Nephron progenitor cell (in vitro differentiated cells): ENCODE measurements around the gene FAM43A.
A peak's percentile ranks its signal among the peaks of the same experiment; 100 is the strongest.

Source experiments
- DNase-seq: peaks from one replicate; pipeline ENCODE4 v3.0.0; 2021
- H3K27ac Mint-ChIP-seq: 2 replicates; pipeline ENCODE4 v1.8.0; 2021; ENCODE audit warnings: mild to moderate bottlenecking, moderate library complexity, mixed read lengths
- H3K27me3 Mint-ChIP-seq: 2 replicates; pipeline ENCODE4 v1.8.0; 2021; ENCODE audit warnings: mild to moderate bottlenecking, low read depth, mixed read lengths; ENCODE audit not compliant: poor library complexity
- H3K36me3 Mint-ChIP-seq: 2 replicates; pipeline ENCODE4 v1.8.0; 2021; ENCODE audit warnings: low read depth, mixed read lengths
- H3K4me1 Mint-ChIP-seq: 2 replicates; pipeline ENCODE4 v1.8.0; 2021; ENCODE audit warnings: mixed read lengths
- H3K4me3 Mint-ChIP-seq: 2 replicates; pipeline ENCODE4 v1.8.0; 2021; ENCODE audit warnings: mild to moderate bottlenecking, moderate library complexity, mixed read lengths
- H3K9me3 Mint-ChIP-seq: 2 replicates; pipeline ENCODE4 v1.8.0; 2021; ENCODE audit warnings: mild to moderate bottlenecking, moderate library complexity, mixed read lengths
- TF ChIP-seq, protein P1 (sequence below): fragments of 200-600 bp; sonication (generic); IDR thresholded peaks from 2 replicates; pipeline ENCODE4 v1.5.0; 2021; ENCODE audit warnings: antibody characterized with exemption

FAM43A gene

DNA sequence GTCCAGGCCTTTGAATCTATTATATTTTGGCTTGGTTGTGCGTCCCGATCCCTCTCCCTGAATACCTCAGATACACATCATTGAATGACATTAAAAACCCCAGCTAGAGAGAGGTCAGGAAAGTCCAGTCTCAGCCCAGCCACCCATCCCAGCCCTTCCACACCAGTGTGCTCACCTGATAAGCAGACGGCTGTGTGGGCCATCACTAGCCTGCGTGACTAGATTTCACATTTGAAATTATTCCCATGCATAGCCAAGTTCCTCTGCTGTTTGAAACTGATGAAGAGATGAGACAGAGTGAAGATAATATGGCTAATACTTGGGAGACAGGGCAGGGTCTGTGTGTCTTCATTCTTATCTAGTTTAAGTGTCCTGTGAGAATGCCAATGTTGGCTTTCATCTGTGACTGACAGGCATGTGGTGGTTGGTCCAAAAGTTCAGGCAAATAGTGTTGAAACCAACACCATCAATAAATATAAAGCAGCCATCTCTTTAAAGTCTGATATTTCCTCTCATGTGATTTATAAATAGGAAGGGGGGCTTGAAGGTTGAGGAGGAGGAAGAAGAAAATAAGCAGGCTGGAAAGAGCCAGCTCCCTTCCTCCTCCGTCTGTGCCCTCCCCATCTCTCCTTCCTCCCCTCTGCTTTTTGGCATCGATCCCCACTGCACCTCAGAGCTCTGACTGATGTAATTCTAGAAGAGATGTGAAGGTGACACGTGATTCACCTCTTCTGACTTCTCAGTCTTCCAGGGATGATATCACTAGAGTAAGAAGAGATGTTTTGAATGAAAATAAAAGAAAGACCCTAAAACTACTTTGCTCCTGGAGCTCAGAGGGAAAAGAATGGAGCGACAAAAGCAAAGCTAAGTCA lies 5.1 kb downstream of the FAM43A start:
- H3K27me3 Mint-ChIP-seq = peaks cover 20% of the 10 kb centered on the region
- TF ChIP-seq, protein P1, sequence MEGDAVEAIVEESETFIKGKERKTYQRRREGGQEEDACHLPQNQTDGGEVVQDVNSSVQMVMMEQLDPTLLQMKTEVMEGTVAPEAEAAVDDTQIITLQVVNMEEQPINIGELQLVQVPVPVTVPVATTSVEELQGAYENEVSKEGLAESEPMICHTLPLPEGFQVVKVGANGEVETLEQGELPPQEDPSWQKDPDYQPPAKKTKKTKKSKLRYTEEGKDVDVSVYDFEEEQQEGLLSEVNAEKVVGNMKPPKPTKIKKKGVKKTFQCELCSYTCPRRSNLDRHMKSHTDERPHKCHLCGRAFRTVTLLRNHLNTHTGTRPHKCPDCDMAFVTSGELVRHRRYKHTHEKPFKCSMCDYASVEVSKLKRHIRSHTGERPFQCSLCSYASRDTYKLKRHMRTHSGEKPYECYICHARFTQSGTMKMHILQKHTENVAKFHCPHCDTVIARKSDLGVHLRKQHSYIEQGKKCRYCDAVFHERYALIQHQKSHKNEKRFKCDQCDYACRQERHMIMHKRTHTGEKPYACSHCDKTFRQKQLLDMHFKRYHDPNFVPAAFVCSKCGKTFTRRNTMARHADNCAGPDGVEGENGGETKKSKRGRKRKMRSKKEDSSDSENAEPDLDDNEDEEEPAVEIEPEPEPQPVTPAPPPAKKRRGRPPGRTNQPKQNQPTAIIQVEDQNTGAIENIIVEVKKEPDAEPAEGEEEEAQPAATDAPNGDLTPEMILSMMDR = no peak
- no peaks in the 10 kb centered on the region for H3K36me3 Mint-ChIP-seq
- peak overlapping the region; percentile 12 for H3K27ac Mint-ChIP-seq
- no peaks in the 10 kb centered on the region for H3K9me3 Mint-ChIP-seq
- peak overlapping the region; percentile 28 for H3K4me3 Mint-ChIP-seq
- H3K4me1 Mint-ChIP-seq = peaks cover 63% of the 10 kb centered on the region
- DNase-seq = no peak

DNA sequence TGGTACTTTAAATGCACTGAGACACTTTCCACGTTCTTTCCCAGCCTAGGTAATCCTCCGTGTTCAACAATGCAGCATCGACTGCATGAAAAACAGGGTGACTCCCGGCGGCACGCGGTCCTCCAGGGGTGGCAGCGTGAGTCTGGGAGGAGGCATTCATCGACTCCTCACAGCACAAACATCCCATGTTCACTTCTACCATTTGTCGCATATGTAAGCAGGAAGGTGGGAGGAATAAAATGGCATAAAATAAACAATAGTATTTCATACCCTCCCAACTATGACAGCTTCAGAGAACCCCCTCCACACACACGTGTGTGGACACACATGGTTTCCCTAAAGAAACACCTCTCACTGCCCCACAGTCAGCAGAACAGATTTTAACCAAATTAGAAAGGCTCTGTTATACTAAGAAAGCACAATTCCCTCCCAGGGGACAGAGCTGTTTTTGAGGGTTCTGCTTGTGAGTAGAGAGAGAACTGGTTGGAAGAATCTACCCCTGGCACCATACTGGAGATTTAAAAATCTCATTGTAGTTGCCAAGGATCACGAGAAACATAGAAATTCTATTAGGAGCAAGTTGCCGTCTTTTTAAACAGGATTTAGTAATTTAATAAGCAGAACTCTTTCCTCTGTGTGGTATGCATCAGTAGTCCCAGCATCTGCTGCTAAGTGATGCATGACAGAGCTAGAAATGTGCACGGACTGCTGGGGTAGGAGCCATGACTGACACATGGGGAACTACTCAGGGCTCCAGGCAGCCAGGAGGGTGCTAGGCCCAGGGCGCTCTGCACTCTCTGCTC lies 6.0 kb downstream of the FAM43A start:
- DNase-seq = peak; percentile 30
- Mint-ChIP-seq H3K4me3 (peak overlapping the region; percentile 28), H3K4me1 (peaks cover 58% of the 10 kb centered on the region), H3K27ac (peak overlapping the region; percentile 12), H3K27me3 (peaks cover 13% of the 10 kb centered on the region), H3K9me3 (no peaks in the 10 kb centered on the region), H3K36me3 (no peaks in the 10 kb centered on the region)
- TF ChIP-seq, protein P1 = no peak

DNA sequence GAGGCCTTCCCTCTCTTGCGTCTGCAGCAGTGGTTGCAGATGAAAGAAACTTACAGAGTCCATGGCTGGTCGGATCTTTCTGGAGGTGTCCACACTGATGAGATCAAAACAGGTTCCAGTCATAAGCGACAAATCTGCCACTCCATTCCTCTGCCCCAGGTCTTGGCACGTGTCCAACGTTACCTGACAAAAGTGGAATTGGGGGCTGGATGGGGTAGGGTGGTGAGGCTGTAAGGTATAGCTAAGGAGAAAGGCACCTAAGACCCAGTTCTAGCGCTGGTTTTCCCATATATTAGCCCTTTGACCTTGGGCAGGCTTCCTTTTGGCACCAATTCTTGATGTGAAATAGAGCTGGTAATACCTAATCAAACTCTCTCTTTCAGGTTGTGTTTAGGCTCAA lies 11.0 kb downstream of the FAM43A start:
- H3K9me3 Mint-ChIP-seq = peaks cover 22% of the 10 kb centered on the region
- peaks cover 26% of the 10 kb centered on the region for H3K4me1 Mint-ChIP-seq
- no peak overlapping the region for H3K27ac Mint-ChIP-seq
- TF ChIP-seq, protein P1 = no peak
- no peak for DNase-seq
- no peaks in the 10 kb centered on the region for H3K36me3 Mint-ChIP-seq
- H3K27me3 Mint-ChIP-seq = peaks cover 10% of the 10 kb centered on the region
- no peak overlapping the region for H3K4me3 Mint-ChIP-seq

DNA sequence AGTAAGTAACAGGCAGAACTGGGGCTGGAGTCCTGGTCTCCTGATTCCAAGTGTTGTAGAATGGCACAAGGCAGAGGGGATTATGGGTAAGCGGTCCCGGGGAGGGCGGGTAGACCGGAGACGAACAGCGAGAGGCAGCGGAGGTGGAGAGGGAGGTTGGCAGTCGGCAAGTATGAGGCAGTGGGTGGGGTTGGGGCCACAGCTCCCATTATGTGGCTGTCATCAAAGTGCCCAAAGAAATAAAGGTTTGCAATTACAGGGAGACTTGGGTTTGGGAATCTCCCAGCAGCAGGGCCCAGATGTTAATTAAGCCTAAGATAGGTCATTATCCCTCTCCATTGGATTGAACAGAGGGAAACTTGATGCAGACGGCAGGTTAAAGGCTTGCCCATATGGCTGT lies 16.9 kb downstream of the FAM43A start:
- TF ChIP-seq, protein P1 = no peak
- H3K27me3 Mint-ChIP-seq = peaks cover 6% of the 10 kb centered on the region
- H3K4me3 Mint-ChIP-seq = no peak overlapping the region

DNA sequence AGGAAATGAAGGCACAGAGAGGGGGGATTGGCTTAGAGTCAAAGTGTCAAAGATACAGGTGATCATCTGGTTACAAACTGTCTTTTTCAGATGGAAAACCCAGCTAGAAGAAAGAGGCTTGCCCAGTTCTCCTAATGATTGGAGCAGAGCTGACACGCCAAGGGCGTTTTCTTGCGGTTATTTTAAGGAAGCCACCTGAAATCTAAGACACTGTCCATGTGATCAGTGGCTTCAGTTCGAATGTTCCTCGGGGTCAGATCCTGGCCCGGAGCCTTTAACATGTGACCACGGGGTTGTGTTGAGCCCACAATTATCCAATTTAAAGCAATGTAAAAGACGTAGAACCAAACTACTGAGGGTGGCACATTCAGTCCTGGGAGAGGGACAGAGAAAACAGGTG lies 19.5 kb downstream of the FAM43A start:
- TF ChIP-seq, protein P1 = no peak
- H3K27ac Mint-ChIP-seq = no peak overlapping the region
- no peaks in the 10 kb centered on the region for H3K36me3 Mint-ChIP-seq
- H3K27me3 Mint-ChIP-seq = no peaks in the 10 kb centered on the region
- no peak overlapping the region for H3K4me3 Mint-ChIP-seq
- peaks cover 1% of the 10 kb centered on the region for H3K9me3 Mint-ChIP-seq
- DNase-seq = no peak
- H3K4me1 Mint-ChIP-seq = peaks cover 31% of the 10 kb centered on the region

More for the DNA sequence above, 16.9 kb downstream of the FAM43A start:
- H3K27ac Mint-ChIP-seq = peak overlapping the region; percentile 22
- no peaks in the 10 kb centered on the region for H3K36me3 Mint-ChIP-seq
- H3K4me1 Mint-ChIP-seq = peaks cover 37% of the 10 kb centered on the region
- peaks cover 22% of the 10 kb centered on the region for H3K9me3 Mint-ChIP-seq
- no peak for DNase-seq
